ENCODE results near the gene COL16A1.

Gene COL16A1

DNA sequence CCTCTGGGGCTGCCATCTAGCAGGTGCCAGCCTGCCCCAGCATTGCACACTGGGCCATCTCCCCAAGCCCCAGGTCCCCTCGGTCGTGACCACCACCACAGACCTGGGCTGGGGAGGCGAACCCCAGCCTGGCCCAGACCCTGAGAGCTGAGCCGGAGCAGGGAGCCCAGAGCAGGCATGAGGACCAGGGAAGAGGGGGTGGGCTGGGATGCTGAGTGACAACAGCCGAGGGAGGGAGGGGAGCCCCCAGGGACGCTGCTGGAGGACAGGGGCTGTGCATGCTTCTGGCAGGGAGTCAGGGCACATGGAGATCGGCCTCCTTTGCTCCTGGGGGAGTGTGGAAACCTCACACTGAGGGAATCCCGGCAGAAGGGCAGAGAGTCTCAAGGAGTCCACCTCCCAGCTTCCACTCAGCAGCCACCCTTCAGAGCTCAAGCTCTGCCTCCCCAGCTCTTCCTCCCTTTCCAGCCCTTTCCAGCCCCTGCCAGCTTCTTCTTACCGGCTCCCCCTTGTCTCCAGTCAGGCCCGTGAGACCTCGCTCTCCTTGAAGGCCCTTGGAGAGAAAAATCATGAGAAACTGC, 35.4 kb downstream of the COL16A1 start:
- H3K36me3 Mint-ChIP-seq (ENCODE audit: low read depth): no peaks in the 10 kb centered on the region
- no peak for DNase-seq
- H3K9me3 Mint-ChIP-seq: no peaks in the 10 kb centered on the region
- peaks cover 45% of the 10 kb centered on the region for H3K4me1 Mint-ChIP-seq
- TF ChIP-seq, protein P1, sequence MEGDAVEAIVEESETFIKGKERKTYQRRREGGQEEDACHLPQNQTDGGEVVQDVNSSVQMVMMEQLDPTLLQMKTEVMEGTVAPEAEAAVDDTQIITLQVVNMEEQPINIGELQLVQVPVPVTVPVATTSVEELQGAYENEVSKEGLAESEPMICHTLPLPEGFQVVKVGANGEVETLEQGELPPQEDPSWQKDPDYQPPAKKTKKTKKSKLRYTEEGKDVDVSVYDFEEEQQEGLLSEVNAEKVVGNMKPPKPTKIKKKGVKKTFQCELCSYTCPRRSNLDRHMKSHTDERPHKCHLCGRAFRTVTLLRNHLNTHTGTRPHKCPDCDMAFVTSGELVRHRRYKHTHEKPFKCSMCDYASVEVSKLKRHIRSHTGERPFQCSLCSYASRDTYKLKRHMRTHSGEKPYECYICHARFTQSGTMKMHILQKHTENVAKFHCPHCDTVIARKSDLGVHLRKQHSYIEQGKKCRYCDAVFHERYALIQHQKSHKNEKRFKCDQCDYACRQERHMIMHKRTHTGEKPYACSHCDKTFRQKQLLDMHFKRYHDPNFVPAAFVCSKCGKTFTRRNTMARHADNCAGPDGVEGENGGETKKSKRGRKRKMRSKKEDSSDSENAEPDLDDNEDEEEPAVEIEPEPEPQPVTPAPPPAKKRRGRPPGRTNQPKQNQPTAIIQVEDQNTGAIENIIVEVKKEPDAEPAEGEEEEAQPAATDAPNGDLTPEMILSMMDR (IDR thresholded peaks at IDR 0.05): no peak
- peaks cover 13% of the 10 kb centered on the region for H3K27me3 Mint-ChIP-seq (ENCODE audit: low read depth, poor library complexity)
- H3K27ac Mint-ChIP-seq: no peak overlapping the region
- no peak overlapping the region for H3K4me3 Mint-ChIP-seq

DNA sequence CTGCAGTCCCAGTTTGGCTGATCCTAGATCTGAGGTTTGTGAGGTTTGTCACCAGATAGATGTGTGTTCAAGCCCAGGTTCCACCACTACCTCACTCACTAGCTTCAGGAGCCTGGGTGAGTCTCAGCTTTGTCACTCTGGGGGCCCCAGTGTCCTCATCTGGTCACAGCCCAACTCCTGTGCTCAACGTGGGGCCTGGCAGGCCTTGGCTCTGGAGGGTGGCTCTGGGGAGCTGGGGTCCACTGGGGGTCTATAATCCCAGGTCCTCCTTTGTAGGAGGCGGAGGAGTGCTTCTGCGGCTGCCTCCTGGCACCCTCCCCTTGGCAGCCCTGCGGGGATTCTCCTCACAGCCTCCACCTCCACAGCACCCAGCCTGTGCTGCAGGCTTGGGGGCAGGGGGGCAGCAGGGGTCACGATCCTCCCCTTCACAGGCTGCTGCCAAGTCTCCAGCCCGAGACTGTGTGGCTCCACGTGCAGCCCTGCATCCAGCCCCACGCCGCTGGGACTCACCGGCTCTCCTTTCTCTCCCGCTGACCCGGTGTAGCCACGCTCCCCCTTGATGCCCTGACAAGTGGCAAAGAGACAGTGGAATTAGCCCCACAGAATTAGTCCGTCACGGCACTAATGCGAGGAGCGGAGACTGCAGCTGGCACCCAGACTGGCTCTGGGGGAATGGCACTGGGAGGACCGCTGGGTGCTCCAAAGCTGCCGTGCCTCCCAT, 36.6 kb downstream of the COL16A1 start:
- Mint-ChIP-seq H3K27ac (no peak overlapping the region), H3K36me3 (ENCODE audit: low read depth) (no peaks in the 10 kb centered on the region), H3K27me3 (ENCODE audit: low read depth, poor library complexity) (peaks cover 18% of the 10 kb centered on the region), H3K4me1 (peaks cover 45% of the 10 kb centered on the region), H3K4me3 (no peak overlapping the region), H3K9me3 (no peaks in the 10 kb centered on the region)
- DNase-seq: no peak
- TF ChIP-seq, protein P1 (IDR thresholded peaks at IDR 0.05): no peak

DNA sequence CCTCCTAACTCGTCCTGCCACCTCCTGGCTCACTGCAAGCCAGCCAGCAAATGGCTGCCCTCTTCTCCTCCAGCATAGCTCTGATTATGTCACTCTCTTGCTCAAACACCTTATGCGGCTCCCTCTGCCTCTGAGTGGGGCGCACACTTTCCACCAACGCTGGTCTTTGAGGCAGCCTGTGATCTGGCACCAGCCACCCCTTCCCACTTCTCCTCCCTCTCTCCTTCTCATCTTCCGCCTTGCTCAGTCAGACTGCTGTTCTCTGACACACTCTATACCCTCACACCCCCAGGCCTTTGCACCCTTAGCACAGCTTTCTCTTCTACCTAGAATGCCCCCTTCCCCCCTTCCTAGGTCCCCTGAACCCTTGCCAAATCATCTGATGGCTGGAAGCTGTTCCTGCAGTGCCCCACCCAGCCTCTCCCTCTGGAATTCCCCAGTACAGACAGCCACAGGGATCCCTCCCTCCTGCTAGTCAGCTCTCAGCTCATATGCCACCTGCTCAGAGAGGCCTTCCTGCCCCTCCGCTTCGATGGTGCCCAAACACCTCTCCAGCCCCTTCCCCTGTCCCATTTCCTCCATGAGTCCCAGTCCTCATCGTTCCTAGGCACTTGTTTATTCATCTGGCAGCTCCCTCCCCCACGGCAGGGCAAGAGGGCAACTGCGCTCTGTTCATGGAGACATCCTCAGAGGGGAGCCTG, 37.4 kb downstream of the COL16A1 start:
- H3K27me3 Mint-ChIP-seq (ENCODE audit: low read depth, poor library complexity): peaks cover 15% of the 10 kb centered on the region
- peak overlapping the region; percentile 77 for H3K27ac Mint-ChIP-seq
- H3K9me3 Mint-ChIP-seq: no peaks in the 10 kb centered on the region
- no peaks in the 10 kb centered on the region for H3K36me3 Mint-ChIP-seq (ENCODE audit: low read depth)
- peaks cover 39% of the 10 kb centered on the region for H3K4me1 Mint-ChIP-seq
- no peak overlapping the region for H3K4me3 Mint-ChIP-seq
- TF ChIP-seq, protein P1 (IDR thresholded peaks at IDR 0.05): no peak
- DNase-seq: no peak

DNA sequence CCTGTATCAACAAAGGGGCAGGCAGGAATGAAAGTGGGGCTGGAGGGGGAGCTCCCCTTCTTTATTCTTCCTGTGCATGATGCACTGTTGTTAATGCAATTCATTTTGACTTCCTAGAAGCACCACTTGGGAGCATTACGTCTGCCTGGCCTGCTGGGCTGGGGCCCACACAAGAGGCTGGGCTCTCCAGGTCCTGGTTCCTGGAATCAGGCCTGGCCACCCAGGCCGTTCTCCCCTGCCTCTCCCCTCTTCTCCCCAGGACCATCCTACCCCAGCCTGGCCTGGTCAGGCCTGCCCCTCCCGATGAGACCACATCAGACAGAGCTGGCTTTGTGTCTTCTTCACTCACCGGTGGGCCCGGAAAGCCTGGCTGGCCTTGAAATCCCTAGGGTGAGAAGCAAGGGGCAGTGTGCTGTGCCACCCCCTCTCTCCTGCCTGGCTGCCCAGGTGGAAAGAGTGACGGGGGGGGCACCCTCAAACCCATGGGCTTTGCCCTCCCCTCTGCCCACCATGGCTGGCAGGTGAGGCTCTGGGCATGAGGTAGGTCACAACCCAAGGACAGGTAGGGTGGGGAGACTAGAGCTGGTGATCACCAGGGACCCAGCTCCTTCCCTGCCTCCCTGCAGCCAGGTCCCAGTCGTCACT, 38.5 kb downstream of the COL16A1 start:
- peaks cover 34% of the 10 kb centered on the region for H3K4me1 Mint-ChIP-seq
- H3K9me3 Mint-ChIP-seq: no peaks in the 10 kb centered on the region
- H3K36me3 Mint-ChIP-seq (ENCODE audit: low read depth): no peaks in the 10 kb centered on the region
- no peak overlapping the region for H3K4me3 Mint-ChIP-seq
- TF ChIP-seq, protein P1 (IDR thresholded peaks at IDR 0.05): no peak
- peaks cover 17% of the 10 kb centered on the region for H3K27me3 Mint-ChIP-seq (ENCODE audit: low read depth, poor library complexity)
- no peak for DNase-seq
- H3K27ac Mint-ChIP-seq: no peak overlapping the region

DNA sequence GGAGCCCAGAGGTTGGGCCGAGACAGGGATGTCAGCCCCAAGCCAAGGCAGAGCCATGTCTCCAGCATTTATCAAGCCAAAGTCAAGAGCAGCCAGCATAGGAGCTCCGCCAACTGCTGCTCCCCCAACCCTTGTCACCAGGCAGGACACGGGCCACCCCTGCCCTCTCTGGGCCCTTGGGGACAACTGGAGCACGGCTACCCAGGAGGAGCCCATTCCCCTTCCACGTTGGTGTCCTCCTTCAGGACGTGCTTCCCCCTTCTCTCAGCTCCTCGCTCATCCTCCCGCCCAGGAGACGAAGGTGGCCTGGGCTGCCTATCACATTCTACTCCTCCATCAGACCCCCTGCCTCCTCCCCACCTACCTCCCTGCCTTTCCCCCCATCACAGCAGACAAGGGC, 39.3 kb downstream of the COL16A1 start:
- TF ChIP-seq, protein P1 (IDR thresholded peaks at IDR 0.05): no peak
- Mint-ChIP-seq H3K4me3 (no peak overlapping the region), H3K9me3 (no peaks in the 10 kb centered on the region), H3K36me3 (ENCODE audit: low read depth) (no peaks in the 10 kb centered on the region), H3K27me3 (ENCODE audit: low read depth, poor library complexity) (peaks cover 14% of the 10 kb centered on the region), H3K4me1 (peaks cover 30% of the 10 kb centered on the region), H3K27ac (no peak overlapping the region)
- no peak for DNase-seq
